K562 (cell line): Measurements from ENCODE around the gene ABHD13. TPM values are rescaled to one million over a fixed set of nuclear protein-coding genes. Genes with fewer than 3 reads are reported as not detected.
"Not testable (repeated sequence)": the region's sequence is repeated elsewhere in the genome, so short reads cannot be mapped to it uniquely, and the experiment has no call there.

Source experiments
- ATAC-seq: fragments of 200-7000 bp; cut with Tn5 transposase; 3 replicates; pipeline ENCODE4 v1.9.1; 2020; ENCODE audit warnings: moderate library complexity
- BruUV-seq: library from RNA; stranded (reverse); fragments of 400-500 nt; replicated peaks from 2 replicates; lab custom pipeline; 2021; lab: Mats Ljungman, UMichigan
- CTCF ChIA-PET: fragments of 300-600 bp; formaldehyde crosslinking; extraction: SDS; loops from one replicate; lab custom pipeline; 2021; ENCODE audit warnings: low intra/inter-chr PET ratio; lab: Yijun Ruan, JAX
- POLR2A ChIA-PET: fragments of 300-600, 350-650 bp; sonication (Branson Sonifier 250); formaldehyde crosslinking; extraction: SDS; loops from one replicate; lab custom pipeline; 2021; ENCODE audit warnings: antibody characterized with exemption, inconsistent platforms; lab: Yijun Ruan, JAX
- DNase-seq, 4 experiments: peaks; one replicate each; pipeline versions ENCODE4 v3.0.0 to v3.0.0-alpha.2; 2011 to 2018; ENCODE audit warnings: low spot score in 3 of 4, mixed read lengths in 3 of 4; ENCODE audit errors: extremely low read depth in 1 of 4
- FAIRE-seq: peaks from 2 replicates; lab custom pipeline; 2011; peaks lifted over from hg19 to GRCh38; lab: Jason Lieb, UNC
- H2AFZ ChIP-seq: 2 replicates; pipeline ENCODE4 v1.6.0; 2011; ENCODE audit warnings: low read depth, low read length, control low read depth, inconsistent platforms
- H3K27ac ChIP-seq: fragments of 200-600 bp; 3 replicates; pipeline ENCODE4 v1.8.0; 2011; ENCODE audit warnings: low read depth, mild to moderate bottlenecking, control low read depth, inconsistent platforms, low read length, moderate library complexity, mixed read lengths; ENCODE audit errors: extremely low read depth
- H3K27me3 ChIP-seq, 2 experiments: fragments of 300-600 bp in 1 of 2; 2 replicates in 1 of 2; 3 replicates in 1 of 2; pipeline versions ENCODE4 v1.6.0 to v1.8.0; 2011; ENCODE audit warnings: inconsistent platforms in 2 of 2, low read length in 2 of 2, mild to moderate bottlenecking in 1 of 2, mixed read lengths in 1 of 2, moderate library complexity in 1 of 2; ENCODE audit not compliant: control insufficient read depth in 2 of 2, insufficient read depth in 2 of 2
- H3K36me3 ChIP-seq: fragments of 300-600 bp; 3 replicates; pipeline ENCODE4 v1.8.0; 2011; ENCODE audit warnings: mild to moderate bottlenecking, low read length, inconsistent platforms; ENCODE audit not compliant: control insufficient read depth, insufficient read depth
- H3K4me1 ChIP-seq, 2 experiments: fragments of 200-600 bp in 1 of 2; replicated peaks in 1 of 2; 2 replicates in 1 of 2; 3 replicates in 1 of 2; pipeline versions ENCODE4 v1.5.1 to v1.8.0; 2011; ENCODE audit warnings: inconsistent platforms in 2 of 2, low read length in 2 of 2, mild to moderate bottlenecking in 1 of 2, mixed read lengths in 1 of 2, moderate library complexity in 1 of 2; ENCODE audit not compliant: control insufficient read depth in 2 of 2, insufficient read depth in 2 of 2
- H3K4me2 ChIP-seq: 2 replicates; pipeline ENCODE4 v1.6.1; 2011; ENCODE audit warnings: low read length, control low read depth, inconsistent platforms, mixed read lengths; ENCODE audit not compliant: insufficient read depth
- H3K4me3 ChIP-seq: fragments of 200-600 bp; sonication (generic), shearing (Covaris generic); 2 replicates; pipeline ENCODE4 v1.5.1; 2016; ENCODE audit warnings: control low read depth, inconsistent platforms
- H3K79me2 ChIP-seq: fragments of 200-600 bp; 3 replicates; pipeline ENCODE4 v1.8.0; 2011; ENCODE audit warnings: low read length, inconsistent platforms; ENCODE audit not compliant: control insufficient read depth, insufficient read depth
- H3K9ac ChIP-seq, 2 experiments: 2 replicates each; pipeline versions ENCODE4 v1.6.0 to v1.6.1; 2011; ENCODE audit warnings: low read depth in 2 of 2, low read length in 2 of 2, control low read depth in 1 of 2, inconsistent platforms in 1 of 2, mild to moderate bottlenecking in 1 of 2, mixed read lengths in 1 of 2; ENCODE audit not compliant: insufficient read depth in 1 of 2
- H3K9me1 ChIP-seq: one replicate; pipeline ENCODE4 v1.6.0; 2011; ENCODE audit warnings: inconsistent platforms, mild to moderate bottlenecking, low read length, moderate library complexity; ENCODE audit not compliant: control insufficient read depth, insufficient read depth
- H3K9me3 ChIP-seq: replicated peaks from 2 replicates; pipeline ENCODE4 v1.5.1; 2011; ENCODE audit warnings: low read depth, low read length, inconsistent platforms; ENCODE audit not compliant: control insufficient read depth, insufficient read depth
- H4K20me1 ChIP-seq: replicated peaks from 2 replicates; pipeline ENCODE4 v1.6.1; 2011; ENCODE audit warnings: low read length, inconsistent platforms, mixed read lengths; ENCODE audit not compliant: control insufficient read depth, insufficient read depth
- NRF1 ChIP-seq, 2 experiments: fragments of 450-650 bp; IDR thresholded peaks in 1 of 2; conservative IDR thresholded peaks in 1 of 2; 2 replicates each; pipeline ENCODE4 v1.6.1; 2014; ENCODE audit warnings: mild to moderate bottlenecking in 2 of 2
- POLR2A ChIP-seq: fragments of 450-650 bp; conservative IDR thresholded peaks from 2 replicates; pipeline ENCODE4 v1.6.1; 2016
- SRF ChIP-seq, 2 experiments: fragments of 250-450, 450-650 bp in 1 of 2; sonication (Bioruptor Pico) in 1 of 2; sonication (generic) in 1 of 2; formaldehyde crosslinking; IDR thresholded peaks; 2 replicates each; pipeline versions ENCODE4 v1.5.0 to v1.5.1; 2020 to 2022; ENCODE audit warnings: mild to moderate bottlenecking in 1 of 2, missing genetic modification reagents in 1 of 2
- WGBS: fragments of 100-300 bp; shearing (Covaris generic); methylation state at CpG from one replicate; pipeline ENCODE4 v1.1.6; 2016; ENCODE audit warnings: low coverage, mixed read lengths; ENCODE audit not compliant: insufficient coverage; ENCODE audit errors: missing lambda C conversion rate; 5-methylcytosine and 5-hydroxymethylcytosine counted together
- in situ Hi-C: fragments of 300-500 bp; cut with MboI; formaldehyde crosslinking; loops from 4 replicates; pipeline ENCODE4 v1.15.0; 2018; ENCODE audit warnings: inconsistent platforms, mixed read lengths
- intact Hi-C: fragments of 100-400 bp; cut with micrococcal nuclease; formaldehyde crosslinking; loops from 2 replicates; pipeline ENCODE4 v1.14.2; 2022
- polyA plus RNA-seq, 8 experiments: library from polyadenylated mRNA; depleted of rRNA in 4 of 8; stranded (reverse) in 5 of 8; unstranded in 3 of 8; fragments of >200 nt; fragmentation: Nextera tagmentation in 2 of 8; fragmentation: Illumina TruSeq in 1 of 8; extraction: Ambion mirVana in 2 of 8; extraction: Trizol in 1 of 8; gene quantifications; 2 replicates each; pipeline versions ENCODE4 v1.2.1 to v1.2.3, GENCODE V29; 2011 to 2014; ENCODE audit warnings: inconsistent platforms in 1 of 8, missing spikeins in 1 of 8
- total RNA-seq, 7 experiments: library from RNA; depleted of rRNA in 6 of 7; stranded (reverse); fragments of >200 nt in 6 of 7; fragmentation: Illumina TruSeq in 2 of 7; extraction: Trizol in 2 of 7; gene quantifications; 2 replicates each; pipeline versions ENCODE4 v1.2.1 to v1.2.3, GENCODE V29; 2011 to 2021; ENCODE audit warnings: low replicate concordance in 1 of 7
- TF ChIP-seq, protein P1 (sequence below): fragments of 450-650 bp; IDR thresholded peaks from 2 replicates; pipeline ENCODE4 v1.6.1; 2016; ENCODE audit warnings: borderline replicate concordance
- TF ChIP-seq, protein P2 (sequence below): fragments of 450-650 bp; IDR thresholded peaks from 2 replicates; pipeline ENCODE4 v1.6.1; 2016; ENCODE audit warnings: mild to moderate bottlenecking, moderate library complexity

The ABHD13 gene
- total and polyA plus RNA-seq, 9 of the 15 experiments (the other 6 are each of a cell fraction or from before 2014, with no cell fraction given) = 1.7 to 7.0 (median 4.1) TPM

DNA sequence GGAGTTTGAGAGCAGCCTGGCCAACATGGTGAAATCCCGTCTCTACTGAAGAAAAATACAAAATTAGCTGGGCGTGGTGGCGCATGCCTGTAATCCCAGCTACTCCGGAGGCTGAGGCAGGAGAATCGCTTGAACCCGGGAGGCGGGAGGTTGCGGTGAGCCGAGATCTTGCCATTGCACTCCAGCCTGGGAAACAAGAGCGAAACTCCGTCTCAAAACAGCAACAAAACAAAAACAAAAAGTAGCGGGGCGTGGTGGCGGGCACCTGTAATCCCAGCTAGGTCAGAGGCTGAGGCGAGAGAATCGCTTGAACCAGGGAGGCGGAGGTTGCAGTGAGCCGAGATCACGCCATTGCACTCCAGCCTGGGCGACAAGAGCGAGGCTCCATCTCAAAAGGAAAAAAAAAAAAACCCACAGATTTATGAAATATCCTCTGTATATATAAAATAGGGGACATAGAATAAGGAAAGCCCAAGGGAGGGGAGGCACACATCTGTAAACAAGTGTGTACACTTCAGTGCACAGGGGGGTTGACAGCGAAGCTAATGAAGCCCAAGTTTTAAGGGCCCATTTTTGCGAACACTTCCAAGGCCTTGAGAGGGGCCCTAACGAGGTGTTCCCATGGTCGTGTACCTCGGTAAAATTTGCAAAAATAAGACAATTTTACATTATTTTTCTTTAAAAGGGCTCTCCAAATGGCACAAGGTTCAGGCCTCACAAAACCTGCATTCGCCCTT lies 717 bp upstream of the ABHD13 start:
- under 1% methylated on average over 19 of the region's 27 CpGs for WGBS
- TSS peak; percentile 84 for BruUV-seq
- TF ChIP-seq POLR2A (peak; percentile 10; the same call in 1 of the 2 replicates), SRF (CRISPR knock-in tag; IDR thresholded peaks at IDR 0.05) (peak in 1 of 2 experiments; percentile 40; a peak in 1 of 4 replicates), NRF1 (conservative IDR thresholded peaks at IDR 0.05 in 1 of 2, IDR thresholded peaks at IDR 0.05 in 1 of 2) (0 out of 4 replicates have a peak, but pooled peaks have one; percentile 22 to 30)
- TF ChIP-seq, protein P1, sequence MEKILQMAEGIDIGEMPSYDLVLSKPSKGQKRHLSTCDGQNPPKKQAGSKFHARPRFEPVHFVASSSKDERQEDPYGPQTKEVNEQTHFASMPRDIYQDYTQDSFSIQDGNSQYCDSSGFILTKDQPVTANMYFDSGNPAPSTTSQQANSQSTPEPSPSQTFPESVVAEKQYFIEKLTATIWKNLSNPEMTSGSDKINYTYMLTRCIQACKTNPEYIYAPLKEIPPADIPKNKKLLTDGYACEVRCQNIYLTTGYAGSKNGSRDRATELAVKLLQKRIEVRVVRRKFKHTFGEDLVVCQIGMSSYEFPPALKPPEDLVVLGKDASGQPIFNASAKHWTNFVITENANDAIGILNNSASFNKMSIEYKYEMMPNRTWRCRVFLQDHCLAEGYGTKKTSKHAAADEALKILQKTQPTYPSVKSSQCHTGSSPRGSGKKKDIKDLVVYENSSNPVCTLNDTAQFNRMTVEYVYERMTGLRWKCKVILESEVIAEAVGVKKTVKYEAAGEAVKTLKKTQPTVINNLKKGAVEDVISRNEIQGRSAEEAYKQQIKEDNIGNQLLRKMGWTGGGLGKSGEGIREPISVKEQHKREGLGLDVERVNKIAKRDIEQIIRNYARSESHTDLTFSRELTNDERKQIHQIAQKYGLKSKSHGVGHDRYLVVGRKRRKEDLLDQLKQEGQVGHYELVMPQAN = peak; percentile 56; the same call in 1 of the 2 replicates
- TF ChIP-seq, protein P2, sequence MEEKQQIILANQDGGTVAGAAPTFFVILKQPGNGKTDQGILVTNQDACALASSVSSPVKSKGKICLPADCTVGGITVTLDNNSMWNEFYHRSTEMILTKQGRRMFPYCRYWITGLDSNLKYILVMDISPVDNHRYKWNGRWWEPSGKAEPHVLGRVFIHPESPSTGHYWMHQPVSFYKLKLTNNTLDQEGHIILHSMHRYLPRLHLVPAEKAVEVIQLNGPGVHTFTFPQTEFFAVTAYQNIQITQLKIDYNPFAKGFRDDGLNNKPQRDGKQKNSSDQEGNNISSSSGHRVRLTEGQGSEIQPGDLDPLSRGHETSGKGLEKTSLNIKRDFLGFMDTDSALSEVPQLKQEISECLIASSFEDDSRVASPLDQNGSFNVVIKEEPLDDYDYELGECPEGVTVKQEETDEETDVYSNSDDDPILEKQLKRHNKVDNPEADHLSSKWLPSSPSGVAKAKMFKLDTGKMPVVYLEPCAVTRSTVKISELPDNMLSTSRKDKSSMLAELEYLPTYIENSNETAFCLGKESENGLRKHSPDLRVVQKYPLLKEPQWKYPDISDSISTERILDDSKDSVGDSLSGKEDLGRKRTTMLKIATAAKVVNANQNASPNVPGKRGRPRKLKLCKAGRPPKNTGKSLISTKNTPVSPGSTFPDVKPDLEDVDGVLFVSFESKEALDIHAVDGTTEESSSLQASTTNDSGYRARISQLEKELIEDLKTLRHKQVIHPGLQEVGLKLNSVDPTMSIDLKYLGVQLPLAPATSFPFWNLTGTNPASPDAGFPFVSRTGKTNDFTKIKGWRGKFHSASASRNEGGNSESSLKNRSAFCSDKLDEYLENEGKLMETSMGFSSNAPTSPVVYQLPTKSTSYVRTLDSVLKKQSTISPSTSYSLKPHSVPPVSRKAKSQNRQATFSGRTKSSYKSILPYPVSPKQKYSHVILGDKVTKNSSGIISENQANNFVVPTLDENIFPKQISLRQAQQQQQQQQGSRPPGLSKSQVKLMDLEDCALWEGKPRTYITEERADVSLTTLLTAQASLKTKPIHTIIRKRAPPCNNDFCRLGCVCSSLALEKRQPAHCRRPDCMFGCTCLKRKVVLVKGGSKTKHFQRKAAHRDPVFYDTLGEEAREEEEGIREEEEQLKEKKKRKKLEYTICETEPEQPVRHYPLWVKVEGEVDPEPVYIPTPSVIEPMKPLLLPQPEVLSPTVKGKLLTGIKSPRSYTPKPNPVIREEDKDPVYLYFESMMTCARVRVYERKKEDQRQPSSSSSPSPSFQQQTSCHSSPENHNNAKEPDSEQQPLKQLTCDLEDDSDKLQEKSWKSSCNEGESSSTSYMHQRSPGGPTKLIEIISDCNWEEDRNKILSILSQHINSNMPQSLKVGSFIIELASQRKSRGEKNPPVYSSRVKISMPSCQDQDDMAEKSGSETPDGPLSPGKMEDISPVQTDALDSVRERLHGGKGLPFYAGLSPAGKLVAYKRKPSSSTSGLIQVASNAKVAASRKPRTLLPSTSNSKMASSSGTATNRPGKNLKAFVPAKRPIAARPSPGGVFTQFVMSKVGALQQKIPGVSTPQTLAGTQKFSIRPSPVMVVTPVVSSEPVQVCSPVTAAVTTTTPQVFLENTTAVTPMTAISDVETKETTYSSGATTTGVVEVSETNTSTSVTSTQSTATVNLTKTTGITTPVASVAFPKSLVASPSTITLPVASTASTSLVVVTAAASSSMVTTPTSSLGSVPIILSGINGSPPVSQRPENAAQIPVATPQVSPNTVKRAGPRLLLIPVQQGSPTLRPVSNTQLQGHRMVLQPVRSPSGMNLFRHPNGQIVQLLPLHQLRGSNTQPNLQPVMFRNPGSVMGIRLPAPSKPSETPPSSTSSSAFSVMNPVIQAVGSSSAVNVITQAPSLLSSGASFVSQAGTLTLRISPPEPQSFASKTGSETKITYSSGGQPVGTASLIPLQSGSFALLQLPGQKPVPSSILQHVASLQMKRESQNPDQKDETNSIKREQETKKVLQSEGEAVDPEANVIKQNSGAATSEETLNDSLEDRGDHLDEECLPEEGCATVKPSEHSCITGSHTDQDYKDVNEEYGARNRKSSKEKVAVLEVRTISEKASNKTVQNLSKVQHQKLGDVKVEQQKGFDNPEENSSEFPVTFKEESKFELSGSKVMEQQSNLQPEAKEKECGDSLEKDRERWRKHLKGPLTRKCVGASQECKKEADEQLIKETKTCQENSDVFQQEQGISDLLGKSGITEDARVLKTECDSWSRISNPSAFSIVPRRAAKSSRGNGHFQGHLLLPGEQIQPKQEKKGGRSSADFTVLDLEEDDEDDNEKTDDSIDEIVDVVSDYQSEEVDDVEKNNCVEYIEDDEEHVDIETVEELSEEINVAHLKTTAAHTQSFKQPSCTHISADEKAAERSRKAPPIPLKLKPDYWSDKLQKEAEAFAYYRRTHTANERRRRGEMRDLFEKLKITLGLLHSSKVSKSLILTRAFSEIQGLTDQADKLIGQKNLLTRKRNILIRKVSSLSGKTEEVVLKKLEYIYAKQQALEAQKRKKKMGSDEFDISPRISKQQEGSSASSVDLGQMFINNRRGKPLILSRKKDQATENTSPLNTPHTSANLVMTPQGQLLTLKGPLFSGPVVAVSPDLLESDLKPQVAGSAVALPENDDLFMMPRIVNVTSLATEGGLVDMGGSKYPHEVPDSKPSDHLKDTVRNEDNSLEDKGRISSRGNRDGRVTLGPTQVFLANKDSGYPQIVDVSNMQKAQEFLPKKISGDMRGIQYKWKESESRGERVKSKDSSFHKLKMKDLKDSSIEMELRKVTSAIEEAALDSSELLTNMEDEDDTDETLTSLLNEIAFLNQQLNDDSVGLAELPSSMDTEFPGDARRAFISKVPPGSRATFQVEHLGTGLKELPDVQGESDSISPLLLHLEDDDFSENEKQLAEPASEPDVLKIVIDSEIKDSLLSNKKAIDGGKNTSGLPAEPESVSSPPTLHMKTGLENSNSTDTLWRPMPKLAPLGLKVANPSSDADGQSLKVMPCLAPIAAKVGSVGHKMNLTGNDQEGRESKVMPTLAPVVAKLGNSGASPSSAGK = peak; percentile 25; the same call in 1 of the 2 replicates

More for the DNA sequence above, 717 bp upstream of the ABHD13 start:
- Histone ChIP-seq H3K27ac (peak overlapping the region; percentile 92), H2AFZ (peak overlapping the region; percentile 93), H3K4me3 (peak overlapping the region; percentile 89), H3K9ac (peak overlapping the region; percentile 93; a peak in 3 of 4 replicates), H3K4me2 (peak overlapping the region; percentile 87), H3K79me2 (peaks cover 60% of the 10 kb centered on the region)
- H3K27me3 ChIP-seq, H3K9me3 ChIP-seq, CTCF ChIA-PET, H3K9me1 ChIP-seq, FAIRE-seq, H4K20me1 ChIP-seq, in situ Hi-C loops, H3K36me3 ChIP-seq, H3K4me1 ChIP-seq: not testable (repeated sequence)
- DNase-seq (peak in 2 of 4 experiments; percentile 10 to 15), ATAC-seq (peak; percentile 40)
- POLR2A ChIA-PET = interaction anchor here (0.6 to 1.2 kb wide), 5 partner anchors 14 to 1661 kb away, joined by 3 to 4 read pairs (median 3); no protein-coding TSS in a partner anchor
- intact Hi-C loops = loop anchor here (2.0 kb wide), 1 partner anchor 41 kb away; no protein-coding TSS in a partner anchor
